SW 1271 (cell line): ENCODE data around the gene GALNT18.

Experiments used
- DNase-seq, 2 experiments: peaks; one replicate each; lab custom pipeline; 2025; lab: John Stamatoyannopoulos, UW

The GALNT18 gene

GRCh38 chr11:11351042-11351586 lies 270.7 kb downstream of the GALNT18 start:
- DNase-seq: no peak

- no peak for DNase-seq
These were observed 271.9 kb downstream of the GALNT18 start for GRCh38 chr11:11349870-11350337.

- no peak for DNase-seq
These were observed 272.5 kb downstream of the GALNT18 start for GRCh38 chr11:11349106-11349825.

GRCh38 chr11:11348303-11348702 lies 273.5 kb downstream of the GALNT18 start:
- DNase-seq: no peak

GRCh38 chr11:11347592-11347991 lies 274.2 kb downstream of the GALNT18 start:
- no peak for DNase-seq

- DNase-seq: no peak
These were observed 275.5 kb downstream of the GALNT18 start for GRCh38 chr11:11346303-11346702.

GRCh38 chr11:11345099-11345498 lies 276.7 kb downstream of the GALNT18 start:
- no peak for DNase-seq

- no peak for DNase-seq
These were observed 277.8 kb downstream of the GALNT18 start for GRCh38 chr11:11344045-11344444.

GRCh38 chr11:11338304-11338703 lies 283.5 kb downstream of the GALNT18 start:
- no peak for DNase-seq

GRCh38 chr11:11336664-11337063 lies 285.1 kb downstream of the GALNT18 start:
- no peak for DNase-seq

- no peak for DNase-seq
These were observed 286.8 kb downstream of the GALNT18 start for GRCh38 chr11:11335043-11335442.

- DNase-seq: no peak
These were observed 287.2 kb downstream of the GALNT18 start for GRCh38 chr11:11334607-11335006.

- no peak for DNase-seq
These were observed 289.6 kb downstream of the GALNT18 start for GRCh38 chr11:11332141-11332710.

GRCh38 chr11:11329062-11329806 lies 292.6 kb downstream of the GALNT18 start:
- no peak for DNase-seq

GRCh38 chr11:11324090-11324489 lies 297.7 kb downstream of the GALNT18 start:
- DNase-seq: no peak

- DNase-seq: no peak
These were observed 299.7 kb downstream of the GALNT18 start for GRCh38 chr11:11322101-11322500.

GRCh38 chr11:11320825-11321224 lies 301.0 kb downstream of the GALNT18 start:
- no peak for DNase-seq

- DNase-seq: no peak
These were observed 302.8 kb downstream of the GALNT18 start for GRCh38 chr11:11318961-11319360.

- DNase-seq: no peak
These were observed 303.3 kb downstream of the GALNT18 start for GRCh38 chr11:11318461-11318860.

GRCh38 chr11:11316651-11317230 lies 305.1 kb downstream of the GALNT18 start:
- no peak for DNase-seq

GRCh38 chr11:11313902-11314692 lies 307.7 kb downstream of the GALNT18 start:
- no peak for DNase-seq

- no peak for DNase-seq
These were observed 308.4 kb downstream of the GALNT18 start for GRCh38 chr11:11313426-11313825.
